Measurements from ENCODE around the gene PARD3. TPM values are rescaled to one million over a fixed set of nuclear protein-coding genes. Genes with fewer than 3 reads are reported as not detected.

Gene PARD3
- total RNA-seq, 4 donors from 2014 or later: 39.2 to 124 (median 48.0) TPM

DNA sequence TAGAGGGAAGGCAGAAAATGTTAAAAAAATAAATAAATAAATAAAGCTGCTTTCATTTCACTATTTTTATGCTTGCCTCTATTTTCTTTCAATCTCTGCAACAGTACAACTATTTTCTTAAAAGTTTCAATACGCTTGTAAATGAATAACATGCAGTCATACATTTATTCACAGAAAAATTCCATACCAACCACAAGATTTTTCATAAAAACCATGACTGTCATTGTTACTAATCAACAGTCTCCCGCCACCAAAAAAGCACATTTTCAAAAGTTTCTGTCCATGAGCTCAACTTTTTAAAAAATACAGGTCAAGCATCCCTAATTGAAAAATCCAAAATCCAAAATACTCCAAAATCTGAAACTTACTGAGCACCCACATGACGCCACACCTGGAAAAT lies 5.3 kb downstream of the PARD3 start:
- H3K9me3 ChIP-seq: no peaks in the 10 kb centered on the region
- TF ChIP-seq POLR2A (IDR thresholded peaks at IDR 0.05): no peak
- TF ChIP-seq, protein P1, sequence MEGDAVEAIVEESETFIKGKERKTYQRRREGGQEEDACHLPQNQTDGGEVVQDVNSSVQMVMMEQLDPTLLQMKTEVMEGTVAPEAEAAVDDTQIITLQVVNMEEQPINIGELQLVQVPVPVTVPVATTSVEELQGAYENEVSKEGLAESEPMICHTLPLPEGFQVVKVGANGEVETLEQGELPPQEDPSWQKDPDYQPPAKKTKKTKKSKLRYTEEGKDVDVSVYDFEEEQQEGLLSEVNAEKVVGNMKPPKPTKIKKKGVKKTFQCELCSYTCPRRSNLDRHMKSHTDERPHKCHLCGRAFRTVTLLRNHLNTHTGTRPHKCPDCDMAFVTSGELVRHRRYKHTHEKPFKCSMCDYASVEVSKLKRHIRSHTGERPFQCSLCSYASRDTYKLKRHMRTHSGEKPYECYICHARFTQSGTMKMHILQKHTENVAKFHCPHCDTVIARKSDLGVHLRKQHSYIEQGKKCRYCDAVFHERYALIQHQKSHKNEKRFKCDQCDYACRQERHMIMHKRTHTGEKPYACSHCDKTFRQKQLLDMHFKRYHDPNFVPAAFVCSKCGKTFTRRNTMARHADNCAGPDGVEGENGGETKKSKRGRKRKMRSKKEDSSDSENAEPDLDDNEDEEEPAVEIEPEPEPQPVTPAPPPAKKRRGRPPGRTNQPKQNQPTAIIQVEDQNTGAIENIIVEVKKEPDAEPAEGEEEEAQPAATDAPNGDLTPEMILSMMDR (IDR thresholded peaks at IDR 0.05): no peak
- no peak overlapping the region for H3K4me3 ChIP-seq
- no peaks in the 10 kb centered on the region for H3K36me3 ChIP-seq
- DNase-seq: no peak
- peaks cover 0 to 11% (median 0%) of the 10 kb centered on the region in 4 donors for H3K4me1 ChIP-seq
- H3K27ac ChIP-seq: no peak overlapping the region
- no peaks in the 10 kb centered on the region for H3K27me3 ChIP-seq

DNA sequence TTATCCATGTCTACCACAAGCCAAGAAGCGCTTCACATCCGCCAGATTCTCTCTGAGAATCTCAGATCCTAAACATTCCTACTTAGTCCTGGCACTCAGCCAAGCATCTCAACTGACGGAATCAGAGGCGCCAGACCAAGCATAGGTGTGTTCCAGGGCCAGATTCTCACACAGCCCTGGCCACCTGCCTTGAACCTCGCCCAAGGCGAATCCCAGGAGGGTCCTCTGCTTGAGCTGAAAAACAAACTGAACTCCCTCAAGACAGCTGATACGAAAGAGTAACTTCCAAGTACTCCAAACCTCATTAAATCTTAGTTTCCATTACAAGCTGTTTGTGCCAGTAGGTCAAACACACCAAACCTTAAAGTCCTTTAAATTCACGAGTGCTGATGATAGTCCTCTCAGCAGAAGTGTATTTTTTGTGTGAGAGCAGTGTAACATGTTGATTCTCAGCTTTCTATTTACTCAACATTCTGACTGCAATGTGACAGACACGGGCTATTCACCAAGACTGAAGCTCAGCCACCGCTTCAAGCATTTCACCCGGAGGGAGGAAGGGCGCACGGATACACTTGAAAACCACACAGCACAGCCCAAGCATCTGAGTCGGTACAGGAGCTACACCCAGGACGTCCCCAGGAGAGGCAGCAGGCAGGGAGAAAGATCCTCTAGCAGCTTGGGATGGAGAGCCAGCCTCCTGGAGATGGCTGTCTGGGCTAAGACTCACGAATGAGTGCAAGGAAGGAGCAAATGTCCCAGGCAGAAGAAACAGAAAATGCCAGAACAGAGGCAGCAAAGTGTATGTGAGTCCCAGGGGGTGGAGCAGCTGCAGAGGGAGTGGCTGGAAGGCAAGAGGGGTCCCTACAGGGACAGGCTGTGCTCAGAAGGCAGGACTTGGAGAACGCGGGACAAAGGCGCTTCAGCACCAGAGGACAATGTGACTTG lies 6.0 kb downstream of the PARD3 start:
- peak overlapping the region in 2 of 4 donors; percentile 29 to 32 for H3K27ac ChIP-seq
- no peak for TF ChIP-seq POLR2A (IDR thresholded peaks at IDR 0.05)
- TF ChIP-seq, protein P1 (IDR thresholded peaks at IDR 0.05): no peak
- H3K9me3 ChIP-seq: no peaks in the 10 kb centered on the region
- H3K4me1 ChIP-seq: peaks cover 0 to 11% (median 0%) of the 10 kb centered on the region in 4 donors
- no peak overlapping the region for H3K4me3 ChIP-seq
- H3K36me3 ChIP-seq: no peaks in the 10 kb centered on the region
- no peaks in the 10 kb centered on the region for H3K27me3 ChIP-seq
- no peak for DNase-seq

DNA sequence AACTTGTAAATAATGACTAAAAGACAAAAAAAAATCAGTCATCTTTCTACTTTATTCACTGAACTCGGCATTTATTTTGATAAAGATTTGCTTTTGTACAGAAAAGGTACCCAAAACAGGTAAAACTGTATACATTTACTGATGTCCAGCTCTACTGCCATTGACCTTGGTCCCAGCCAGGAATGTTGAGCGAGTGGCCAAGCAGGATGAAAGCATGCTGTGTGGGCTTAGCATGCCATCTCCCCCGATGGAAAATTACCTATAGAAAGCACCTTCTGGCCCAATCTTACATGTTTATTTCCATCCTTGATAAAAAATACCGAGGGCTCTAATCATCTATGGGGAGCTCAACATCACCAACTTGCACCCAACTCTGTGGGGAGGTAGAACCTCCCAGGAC lies 6.8 kb downstream of the PARD3 start:
- TF ChIP-seq POLR2A (IDR thresholded peaks at IDR 0.05): no peak
- TF ChIP-seq, protein P1 (IDR thresholded peaks at IDR 0.05): no peak
- Histone ChIP-seq H3K27me3 (no peaks in the 10 kb centered on the region), H3K9me3 (no peaks in the 10 kb centered on the region), H3K4me1 (peaks cover 0 to 11% (median 0%) of the 10 kb centered on the region in 4 donors), H3K27ac (no peak overlapping the region), H3K4me3 (no peak overlapping the region), H3K36me3 (no peaks in the 10 kb centered on the region)
- no peak for DNase-seq

DNA sequence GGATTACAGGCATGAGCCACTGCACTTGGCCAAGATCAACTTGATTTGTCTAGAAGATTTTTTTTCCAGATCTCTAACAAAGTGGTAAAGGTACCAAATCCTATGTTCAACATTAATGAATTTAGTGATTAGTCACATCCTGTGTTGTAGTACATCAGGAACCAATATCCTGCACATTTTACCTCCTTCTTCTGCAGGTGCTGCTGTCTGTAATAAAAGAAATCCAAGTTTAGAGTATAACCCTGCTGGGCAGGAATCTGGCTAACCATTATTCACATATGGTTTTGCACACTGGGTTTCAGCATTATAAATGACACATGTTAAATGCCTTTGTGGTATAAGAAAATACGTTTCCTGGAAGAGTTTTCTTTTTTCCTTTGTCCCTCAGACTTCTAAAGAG lies 10.8 kb downstream of the PARD3 start:
- Histone ChIP-seq H3K9me3 (no peaks in the 10 kb centered on the region), H3K27me3 (no peaks in the 10 kb centered on the region), H3K27ac (no peak overlapping the region), H3K4me1 (peaks cover 0 to 7% (median 0%) of the 10 kb centered on the region in 4 donors), H3K36me3 (no peaks in the 10 kb centered on the region), H3K4me3 (no peak overlapping the region)
- DNase-seq: no peak
- TF ChIP-seq, protein P1 (IDR thresholded peaks at IDR 0.05): no peak
- no peak for TF ChIP-seq POLR2A (IDR thresholded peaks at IDR 0.05)

DNA sequence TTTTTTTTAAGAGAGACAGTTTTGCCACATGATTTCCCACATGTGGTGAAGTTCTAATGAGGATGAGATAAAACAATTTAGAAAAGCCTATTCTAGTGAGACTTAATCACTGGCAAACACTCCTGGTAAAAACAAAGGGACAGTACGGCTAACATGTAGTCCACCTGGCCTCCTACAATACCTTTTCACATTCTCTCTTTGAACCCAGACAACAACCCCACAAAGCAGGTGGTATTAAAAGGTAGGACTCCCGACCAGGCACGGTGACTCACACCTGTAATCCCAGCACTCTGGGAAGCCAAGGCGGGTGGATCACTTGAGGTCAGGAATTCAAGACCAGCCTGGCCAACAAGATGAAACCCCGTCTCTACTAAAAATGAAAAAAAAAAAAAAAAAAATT lies 12.4 kb downstream of the PARD3 start:
- DNase-seq: no peak
- H3K27me3 ChIP-seq: no peaks in the 10 kb centered on the region
- no peak overlapping the region for H3K27ac ChIP-seq
- H3K36me3 ChIP-seq: no peaks in the 10 kb centered on the region
- no peak overlapping the region for H3K4me3 ChIP-seq
- H3K9me3 ChIP-seq: no peaks in the 10 kb centered on the region
- TF ChIP-seq, protein P1 (IDR thresholded peaks at IDR 0.05): no peak
- H3K4me1 ChIP-seq: peaks cover 0 to 7% (median 0%) of the 10 kb centered on the region in 4 donors

Data from Peyer's patch (tissue), 4 donors.